RWPE1 (cell line): ENCODE measurements around the gene DBNDD2.
A peak's percentile ranks its signal among the peaks of the same experiment; 100 is the strongest.

ENCODE experiments used
- CTCF ChIA-PET: fragments of 350-600 bp; sonication (Branson Sonifier 250); formaldehyde crosslinking; extraction: SDS; loops from one replicate; lab custom pipeline; 2021; lab: Yijun Ruan, JAX
- POLR2A ChIA-PET: fragments of 400-600 bp; formaldehyde crosslinking; extraction: SDS; loops from one replicate; lab custom pipeline; 2020; ENCODE audit warnings: antibody characterized with exemption; ENCODE audit not compliant: low non-redundant PET; lab: Yijun Ruan, JAX
- DNase-seq: peaks from one replicate; pipeline ENCODE4 v3.0.0; 2012; ENCODE audit warnings: low spot score
- H3K27ac ChIP-seq: fragments of 450-650 bp; 2 replicates; pipeline ENCODE4 v1.5.1; 2017
- TF ChIP-seq, protein P1 (sequence below): fragments of 450-650 bp; conservative IDR thresholded peaks from 2 replicates; pipeline ENCODE4 v1.5.1; 2017; ENCODE audit warnings: low read depth, mild to moderate bottlenecking

DBNDD2 gene, protein sequence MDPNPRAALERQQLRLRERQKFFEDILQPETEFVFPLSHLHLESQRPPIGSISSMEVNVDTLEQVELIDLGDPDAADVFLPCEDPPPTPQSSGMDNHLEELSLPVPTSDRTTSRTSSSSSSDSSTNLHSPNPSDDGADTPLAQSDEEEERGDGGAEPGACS

DNA sequence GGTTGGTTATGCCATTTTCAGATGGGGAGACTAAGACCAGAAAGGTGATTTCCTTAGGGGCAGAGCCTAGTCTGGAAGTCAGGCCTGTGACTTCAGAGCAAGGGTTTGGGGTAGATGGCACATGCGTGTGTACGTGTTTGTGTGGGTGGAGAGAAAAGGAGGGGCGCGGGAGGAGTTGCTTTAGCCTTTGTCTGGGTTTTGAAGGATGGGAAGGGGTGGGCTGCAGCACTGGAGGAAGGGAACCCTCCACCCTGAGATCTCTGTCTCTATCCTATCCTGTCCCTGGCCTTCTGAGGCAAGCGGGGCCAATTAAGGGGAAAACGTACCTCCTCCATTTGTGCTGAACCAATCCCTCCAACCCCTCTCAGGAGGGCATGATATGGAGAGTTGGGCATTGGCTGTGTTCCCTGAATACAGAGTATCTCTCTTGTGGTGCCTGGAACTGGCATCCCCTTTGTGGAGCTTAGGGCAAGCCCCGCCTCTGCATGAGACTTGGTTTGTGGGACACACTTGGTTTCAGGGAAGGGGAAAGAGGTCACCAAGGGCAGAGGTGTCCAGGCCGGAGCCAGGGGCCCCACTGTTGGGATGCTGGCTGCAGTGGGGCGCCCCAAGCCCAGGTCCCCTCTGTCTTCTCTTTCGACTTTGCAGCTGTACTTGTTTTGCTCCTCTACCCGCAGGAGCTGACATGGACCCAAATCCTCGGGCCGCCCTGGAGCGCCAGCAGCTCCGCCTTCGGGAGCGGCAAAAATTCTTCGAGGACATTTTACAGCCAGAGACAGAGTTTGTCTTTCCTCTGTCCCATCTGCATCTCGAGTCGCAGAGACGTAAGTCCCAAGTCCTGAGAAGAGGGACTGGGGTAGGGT lies at the start of gene DBNDD2:
DBNDD2 (plus strand) TSS at position 507 of the 863 bp plus-strand sequence; CDS start at position 686, 179 bp downstream.
- TF ChIP-seq, protein P1, sequence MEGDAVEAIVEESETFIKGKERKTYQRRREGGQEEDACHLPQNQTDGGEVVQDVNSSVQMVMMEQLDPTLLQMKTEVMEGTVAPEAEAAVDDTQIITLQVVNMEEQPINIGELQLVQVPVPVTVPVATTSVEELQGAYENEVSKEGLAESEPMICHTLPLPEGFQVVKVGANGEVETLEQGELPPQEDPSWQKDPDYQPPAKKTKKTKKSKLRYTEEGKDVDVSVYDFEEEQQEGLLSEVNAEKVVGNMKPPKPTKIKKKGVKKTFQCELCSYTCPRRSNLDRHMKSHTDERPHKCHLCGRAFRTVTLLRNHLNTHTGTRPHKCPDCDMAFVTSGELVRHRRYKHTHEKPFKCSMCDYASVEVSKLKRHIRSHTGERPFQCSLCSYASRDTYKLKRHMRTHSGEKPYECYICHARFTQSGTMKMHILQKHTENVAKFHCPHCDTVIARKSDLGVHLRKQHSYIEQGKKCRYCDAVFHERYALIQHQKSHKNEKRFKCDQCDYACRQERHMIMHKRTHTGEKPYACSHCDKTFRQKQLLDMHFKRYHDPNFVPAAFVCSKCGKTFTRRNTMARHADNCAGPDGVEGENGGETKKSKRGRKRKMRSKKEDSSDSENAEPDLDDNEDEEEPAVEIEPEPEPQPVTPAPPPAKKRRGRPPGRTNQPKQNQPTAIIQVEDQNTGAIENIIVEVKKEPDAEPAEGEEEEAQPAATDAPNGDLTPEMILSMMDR: no peak
- POLR2A ChIA-PET: interaction anchor here (1.0 to 1.5 kb wide), 2 partner anchors 8 to 9 kb away, joined by 3 to 9 read pairs; partner anchors contain the start of gene PIGT
- CTCF ChIA-PET: interaction anchor here (0.7 to 2.4 kb wide), 6 partner anchors 29 to 364 kb away, joined by 3 to 14 read pairs (median 8); partner anchors contain the start of gene SYS1
- no peak for DNase-seq
- H3K27ac ChIP-seq: peak within 1 kb of the TSS; percentile 74

DNA sequence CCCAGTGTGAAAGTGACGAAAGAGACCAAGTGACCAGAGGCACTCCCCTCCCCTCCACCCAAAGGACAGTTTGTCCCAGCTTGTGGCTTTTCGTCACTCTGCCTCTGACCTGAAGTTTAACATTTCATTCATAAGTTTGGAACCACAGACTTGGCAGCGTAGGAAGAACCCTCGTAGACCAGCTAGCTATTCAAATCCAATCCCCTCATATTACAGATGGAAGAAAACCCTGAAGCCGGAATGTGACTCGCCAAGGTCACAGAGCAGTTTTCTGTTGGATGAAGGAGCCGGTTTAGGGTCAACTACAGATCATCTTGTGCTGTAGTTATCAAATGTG lies 49.1 kb upstream of the DBNDD2 start:
- TF ChIP-seq, protein P1: no peak
- H3K27ac ChIP-seq: peak overlapping the region; percentile 83
- ChIA-PET CTCF (interaction anchor here (0.7 to 8.5 kb wide), 6 partner anchors 10 to 699 kb away, joined by 3 to 65 read pairs (median 4); no protein-coding TSS in a partner anchor), POLR2A (interaction anchor here (0.5 to 1.0 kb wide), 2 partner anchors 21 to 567 kb away, joined by 4 read pairs; no protein-coding TSS in a partner anchor)
- DNase-seq: no peak

DNA sequence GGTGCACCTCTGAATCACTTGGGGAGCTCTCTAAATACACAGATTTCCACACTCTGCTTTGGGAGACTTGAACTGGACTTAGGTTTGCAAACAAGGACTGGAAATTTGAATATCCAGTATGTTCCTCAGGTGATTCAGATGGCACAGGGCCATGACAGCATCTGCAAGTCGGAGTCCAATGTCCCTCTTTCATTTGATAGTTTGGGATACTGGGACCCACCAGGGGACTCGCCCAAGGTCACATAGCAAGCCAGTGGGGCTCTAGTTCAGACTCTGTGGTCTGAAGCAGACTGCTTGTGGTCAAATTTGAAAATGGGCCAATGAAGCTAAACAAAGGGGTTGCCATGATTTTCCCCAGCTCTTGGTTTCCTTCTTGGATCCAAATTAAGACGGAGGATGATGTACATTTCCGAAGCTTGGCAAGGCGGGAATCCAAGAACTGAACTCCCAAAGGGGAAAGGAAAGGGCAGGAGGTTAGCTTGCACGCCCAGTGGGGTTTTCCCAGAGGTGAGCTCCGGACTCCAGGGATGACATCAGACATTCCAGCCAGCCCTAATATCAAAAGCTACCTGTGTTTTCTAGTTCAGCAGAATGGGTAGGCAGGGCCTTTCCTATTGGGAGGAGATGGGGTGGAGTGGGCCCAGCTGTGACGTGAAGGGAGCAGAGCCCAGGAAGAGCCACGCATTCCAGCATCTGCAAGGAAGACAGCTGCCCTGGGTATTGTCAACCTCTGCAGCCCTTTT lies 48.5 kb upstream of the DBNDD2 start:
- DNase-seq: peak; percentile 96
- ChIA-PET POLR2A (interaction anchor here (0.8 to 1.0 kb wide), 2 partner anchors 12 to 22 kb away, joined by 3 to 4 read pairs; no protein-coding TSS in a partner anchor), CTCF (interaction anchor here (0.7 to 8.5 kb wide), 8 partner anchors 11 to 699 kb away, joined by 3 to 65 read pairs (median 4); no protein-coding TSS in a partner anchor)
- TF ChIP-seq, protein P1: no peak
- H3K27ac ChIP-seq: peak overlapping the region; percentile 83

DNA sequence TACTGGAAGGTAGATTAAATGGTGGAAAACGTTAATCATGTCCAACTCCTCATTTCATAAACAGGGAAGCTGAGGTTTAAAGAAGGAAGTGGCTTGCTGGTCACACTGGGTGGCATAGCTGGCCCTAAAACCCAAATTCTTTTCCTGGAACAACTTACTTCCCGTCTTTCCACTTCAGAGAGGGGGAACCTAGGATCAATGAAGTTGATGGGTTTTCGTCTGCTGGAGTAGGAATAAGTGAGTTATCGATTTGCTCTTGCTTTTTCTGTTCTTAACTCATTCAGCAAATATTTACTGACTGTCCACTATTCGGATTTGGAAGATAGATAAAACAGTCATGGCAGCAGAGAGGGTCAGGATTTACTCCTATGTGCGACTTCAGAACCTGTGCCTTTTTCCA lies 46.3 kb upstream of the DBNDD2 start:
- no peak for DNase-seq
- peak overlapping the region; percentile 37 for H3K27ac ChIP-seq
- TF ChIP-seq, protein P1: no peak
- ChIA-PET CTCF (interaction anchor here (0.6 to 8.5 kb wide), 8 partner anchors 9 to 91 kb away, joined by 3 to 65 read pairs (median 6); no protein-coding TSS in a partner anchor), POLR2A (interaction anchor here (0.6 to 2.2 kb wide), 3 partner anchors 15 to 39 kb away, joined by 4 to 14 read pairs (median 9); no protein-coding TSS in a partner anchor)

DNA sequence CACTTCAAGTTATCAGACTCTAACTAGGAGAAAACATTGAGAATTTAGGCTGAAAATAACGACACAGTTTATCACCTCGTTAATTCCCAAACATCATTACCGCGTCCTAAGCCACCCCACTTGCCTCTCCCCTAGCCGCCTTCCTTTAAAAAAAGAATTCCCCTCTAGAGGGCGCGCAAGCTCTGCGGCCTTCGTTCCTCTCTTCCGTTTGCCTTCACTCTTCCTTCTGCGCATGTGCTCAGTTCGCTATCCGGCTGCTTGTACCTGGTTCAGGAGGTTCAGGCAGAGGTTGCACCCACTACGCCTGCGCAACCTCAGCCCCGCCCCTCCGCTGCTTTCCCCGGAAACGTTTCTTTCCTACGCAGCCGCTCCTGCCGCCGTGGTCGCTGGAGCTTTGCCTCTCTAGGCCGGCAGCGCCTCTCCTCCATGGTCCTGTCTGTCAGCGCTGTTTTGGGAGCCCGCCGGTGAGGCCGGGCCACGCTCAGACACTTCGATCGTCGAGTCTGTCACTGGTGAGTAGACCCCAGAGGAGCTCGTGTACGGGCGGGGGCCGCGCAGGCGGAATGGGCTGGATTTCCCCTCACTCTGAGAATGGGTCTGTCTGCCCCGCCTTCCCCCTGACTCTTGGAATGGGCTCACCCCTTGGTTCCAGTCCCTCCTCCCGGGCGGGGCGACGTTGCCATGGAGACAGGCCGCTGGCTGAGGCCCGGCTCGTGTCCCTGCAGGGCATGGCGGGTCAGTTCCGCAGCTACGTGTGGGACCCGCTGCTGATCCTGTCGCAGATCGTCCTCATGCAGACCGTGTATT lies 45.1 kb upstream of the DBNDD2 start, which contains the start of gene SYS1:
SYS1 (plus strand) TSS at position 353 of the 807 bp plus-strand sequence; CDS start at position 729, 376 bp downstream.
- H3K27ac ChIP-seq: peak within 1 kb of the TSS; percentile 90
- DNase-seq: peak; percentile 100
- ChIA-PET POLR2A (interaction anchor here (0.5 to 2.2 kb wide), 11 partner anchors 14 to 74 kb away, joined by 3 to 14 read pairs (median 4); no protein-coding TSS in a partner anchor), CTCF (interaction anchor here (0.6 to 8.5 kb wide), 35 partner anchors 10 to 743 kb away, joined by 3 to 65 read pairs (median 4); partner anchors contain the start of genes DBNDD2, MATN4 and SDC4)
- TF ChIP-seq, protein P1: peak; percentile 100
